HCEC 1CT (cell line): Measurements from ENCODE around the gene NFATC4.

Experiments
- DNase-seq: peaks from one replicate; pipeline ENCODE4 v3.0.0-alpha.2; 2017

NFATC4 gene

DNA sequence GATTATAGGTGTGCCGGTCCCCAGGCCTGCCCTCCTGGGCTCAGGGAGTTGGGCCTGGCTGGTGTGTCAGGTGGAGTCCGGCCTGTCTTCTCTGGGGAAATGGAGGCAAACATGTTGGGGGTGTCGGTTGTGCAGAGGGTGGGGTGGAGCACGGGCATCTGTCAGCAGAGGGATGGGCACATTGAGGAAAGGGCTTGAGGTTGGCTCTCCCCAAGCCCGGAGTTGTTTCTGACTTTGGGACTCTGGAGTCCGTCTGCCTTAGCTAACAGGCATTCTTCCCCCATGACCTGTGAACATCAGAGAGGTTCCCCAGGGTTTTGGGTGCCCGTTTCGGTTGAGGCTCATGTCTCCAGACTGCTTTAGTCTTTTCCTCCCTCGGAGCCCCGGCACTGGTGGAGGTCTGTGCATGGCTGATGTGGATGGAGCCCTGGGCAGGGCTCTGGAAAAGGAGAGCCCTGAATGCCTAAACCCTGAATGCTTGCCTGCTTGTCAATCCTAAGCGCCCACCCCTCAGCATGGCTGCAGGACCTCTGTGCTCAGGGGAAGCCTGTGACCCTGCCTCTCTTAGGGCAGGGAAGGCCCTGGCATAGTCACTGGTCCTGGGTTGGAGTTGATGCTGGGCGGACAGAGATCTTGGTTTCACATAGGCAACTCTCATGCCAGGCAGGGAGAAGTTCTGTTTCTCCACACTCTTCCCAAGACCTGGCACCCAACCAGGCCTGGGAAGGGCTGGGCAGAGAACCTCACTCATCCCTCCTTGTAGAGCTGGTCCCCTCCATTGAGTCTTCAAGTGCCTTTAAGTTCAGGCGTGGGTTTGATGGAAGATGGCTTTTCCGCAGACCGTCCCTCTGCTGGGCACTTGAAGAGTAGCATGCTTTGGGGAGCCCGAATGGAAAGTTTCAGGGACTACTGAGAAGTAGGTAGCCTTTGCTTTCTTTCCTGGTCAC, 43.7 kb downstream of the NFATC4 start:
- peak; percentile 55 for DNase-seq

DNA sequence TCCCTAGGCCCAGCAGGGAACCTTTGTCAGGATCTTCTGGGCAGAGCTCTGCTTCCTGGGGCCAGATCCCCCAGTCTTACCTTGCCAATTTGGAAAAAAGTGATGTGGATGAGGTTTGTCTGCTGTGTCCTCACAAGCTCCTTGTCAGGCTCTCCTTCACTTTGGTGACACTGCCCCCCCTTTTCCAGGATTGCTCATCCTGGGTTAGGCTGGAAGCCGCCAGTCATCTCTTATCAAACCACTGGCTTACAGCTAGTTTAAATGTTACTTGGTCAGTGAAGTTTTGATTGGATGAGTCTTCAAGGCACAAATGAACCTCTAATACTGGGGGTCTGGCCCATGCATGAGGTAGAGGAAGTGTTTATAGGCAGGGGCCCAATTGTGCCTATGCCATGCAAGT, 46.1 kb downstream of the NFATC4 start:
- no peak for DNase-seq

DNA sequence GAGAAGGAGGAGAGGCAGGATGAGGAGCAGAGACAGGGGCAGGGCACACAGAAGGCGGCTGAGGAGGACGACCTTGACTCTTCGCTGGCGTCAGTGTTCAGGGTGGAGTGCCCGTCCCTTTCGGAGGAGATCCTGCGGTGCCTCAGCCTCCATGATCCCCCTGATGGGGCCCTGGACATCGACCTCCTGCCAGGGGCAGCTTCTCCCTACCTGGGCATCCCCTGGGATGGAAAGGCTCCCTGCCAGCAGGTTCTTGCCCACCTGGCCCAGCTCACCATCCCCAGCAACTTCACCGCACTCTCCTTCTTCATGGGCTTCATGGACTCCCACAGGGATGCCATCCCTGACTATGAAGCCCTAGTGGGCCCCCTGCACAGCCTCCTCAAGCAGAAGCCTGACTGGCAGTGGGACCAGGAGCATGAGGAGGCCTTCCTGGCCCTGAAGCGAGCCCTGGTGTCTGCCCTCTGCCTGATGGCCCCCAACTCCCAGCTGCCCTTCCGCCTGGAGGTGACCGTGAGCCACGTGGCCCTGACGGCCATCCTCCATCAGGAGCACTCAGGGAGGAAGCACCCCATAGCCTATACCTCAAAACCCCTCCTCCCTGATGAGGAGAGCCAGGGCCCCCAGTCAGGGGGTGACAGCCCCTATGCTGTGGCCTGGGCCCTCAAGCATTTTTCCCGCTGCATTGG, 46.9 kb downstream of the NFATC4 start:
- DNase-seq, result no peak

DNA sequence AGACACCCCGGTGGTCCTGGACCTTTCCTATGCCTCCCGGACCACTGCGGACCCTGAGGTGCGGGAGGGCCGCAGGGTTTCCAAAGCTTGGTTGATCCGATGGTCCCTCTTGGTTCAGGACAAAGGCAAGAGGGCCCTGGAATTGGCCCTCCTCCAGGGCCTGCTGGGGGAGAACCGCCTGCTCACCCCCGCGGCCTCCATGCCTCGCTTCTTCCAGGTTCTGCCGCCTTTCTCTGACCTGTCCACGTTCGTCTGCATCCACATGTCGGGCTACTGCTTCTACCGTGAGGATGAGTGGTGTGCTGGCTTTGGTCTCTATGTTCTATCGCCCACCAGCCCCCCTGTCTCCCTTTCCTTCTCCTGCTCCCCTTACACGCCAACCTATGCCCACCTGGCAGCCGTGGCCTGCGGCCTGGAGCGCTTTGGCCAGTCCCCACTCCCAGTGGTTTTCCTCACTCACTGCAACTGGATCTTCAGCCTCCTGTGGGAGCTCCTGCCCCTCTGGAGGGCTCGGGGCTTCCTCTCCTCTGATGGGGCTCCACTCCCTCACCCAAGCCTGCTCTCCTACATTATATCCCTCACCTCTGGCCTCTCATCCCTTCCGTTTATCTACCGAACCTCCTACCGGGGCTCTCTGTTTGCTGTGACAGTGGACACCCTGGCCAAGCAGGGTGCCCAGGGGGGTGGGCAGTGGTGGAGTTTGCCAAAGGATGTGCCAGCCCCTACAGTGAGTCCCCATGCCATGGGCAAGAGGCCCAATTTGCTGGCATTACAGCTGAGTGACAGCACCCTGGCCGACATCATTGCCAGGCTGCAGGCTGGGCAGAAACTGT, 47.7 kb downstream of the NFATC4 start:
- no peak for DNase-seq

DNA sequence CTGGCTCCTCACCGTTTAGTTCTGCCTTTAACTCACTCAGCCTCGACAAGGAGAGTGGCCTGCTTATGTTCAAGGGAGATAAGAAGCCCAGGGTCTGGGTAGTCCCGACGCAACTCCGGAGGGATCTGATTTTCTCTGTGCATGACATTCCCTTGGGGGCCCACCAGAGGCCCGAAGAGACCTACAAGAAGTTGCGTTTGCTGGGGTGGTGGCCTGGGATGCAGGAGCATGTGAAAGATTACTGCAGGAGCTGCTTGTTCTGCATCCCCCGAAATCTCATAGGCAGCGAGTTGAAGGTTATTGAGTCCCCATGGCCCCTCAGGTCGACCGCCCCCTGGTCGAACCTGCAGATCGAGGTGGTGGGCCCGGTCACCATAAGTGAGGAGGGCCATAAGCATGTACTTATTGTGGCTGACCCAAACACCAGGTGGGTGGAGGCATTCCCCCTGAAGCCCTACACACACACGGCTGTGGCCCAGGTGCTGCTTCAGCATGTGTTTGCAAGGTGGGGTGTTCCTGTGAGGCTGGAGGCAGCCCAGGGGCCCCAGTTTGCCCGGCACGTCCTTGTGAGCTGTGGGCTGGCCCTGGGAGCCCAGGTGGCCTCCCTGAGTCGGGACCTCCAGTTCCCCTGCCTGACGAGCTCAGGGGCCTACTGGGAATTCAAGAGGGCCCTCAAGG, 48.4 kb downstream of the NFATC4 start:
- no peak for DNase-seq

DNA sequence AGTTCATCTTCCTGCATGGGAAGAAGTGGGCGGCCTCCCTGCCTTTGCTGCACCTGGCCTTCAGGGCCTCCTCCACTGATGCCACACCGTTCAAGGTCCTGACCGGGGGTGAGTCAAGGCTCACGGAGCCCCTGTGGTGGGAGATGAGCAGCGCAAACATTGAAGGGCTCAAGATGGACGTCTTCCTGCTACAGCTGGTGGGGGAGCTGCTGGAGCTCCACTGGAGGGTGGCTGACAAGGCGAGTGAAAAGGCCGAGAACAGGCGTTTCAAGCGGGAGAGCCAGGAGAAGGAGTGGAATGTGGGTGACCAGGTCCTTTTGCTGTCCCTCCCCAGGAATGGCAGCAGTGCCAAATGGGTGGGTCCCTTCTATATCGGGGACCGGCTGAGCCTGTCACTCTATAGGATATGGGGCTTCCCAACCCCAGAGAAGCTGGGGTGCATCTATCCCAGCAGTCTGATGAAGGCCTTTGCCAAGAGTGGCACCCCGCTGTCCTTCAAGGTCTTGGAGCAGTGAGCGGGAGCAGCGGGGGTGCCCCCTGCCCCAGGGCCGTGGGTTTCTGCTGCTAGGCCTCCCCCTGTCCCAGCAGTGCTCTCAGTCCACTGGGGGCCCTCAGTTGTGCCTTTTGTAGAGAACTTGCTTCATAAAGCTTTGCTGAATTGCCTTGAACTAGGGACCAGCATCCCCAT, 49.1 kb downstream of the NFATC4 start:
- DNase-seq, result no peak

DNA sequence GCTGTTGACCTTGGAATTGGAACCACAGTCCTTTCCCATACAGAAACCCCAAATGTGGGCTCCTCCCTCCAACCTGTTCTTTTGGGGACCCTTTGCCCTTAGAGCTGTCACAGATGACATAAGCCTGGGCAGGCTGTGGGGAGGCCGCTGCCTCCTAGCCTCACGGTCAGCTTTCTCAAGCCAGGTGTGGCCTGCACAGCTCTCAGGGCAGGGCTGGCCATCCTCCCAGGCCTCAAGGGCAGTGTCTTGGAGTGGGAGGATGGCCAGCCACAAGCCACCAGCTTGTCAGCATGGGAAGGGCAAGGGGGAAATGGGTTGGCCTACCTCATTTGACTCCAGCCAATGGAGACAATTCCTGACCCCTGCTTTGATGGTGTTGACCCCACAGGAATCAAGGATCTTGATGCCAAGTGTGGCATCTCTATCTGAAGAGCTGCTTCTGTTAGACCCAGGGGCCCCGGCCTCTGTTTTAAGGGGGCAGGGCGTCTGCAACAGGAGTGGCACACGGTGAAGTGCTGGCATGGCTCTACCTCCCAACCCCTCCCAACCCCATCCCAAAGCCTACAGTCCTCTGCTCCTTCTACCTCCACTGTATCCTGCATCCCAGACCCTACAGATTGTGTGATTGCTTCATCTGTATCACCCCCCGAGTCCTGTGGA, 50.0 kb downstream of the NFATC4 start:
- no peak for DNase-seq

DNA sequence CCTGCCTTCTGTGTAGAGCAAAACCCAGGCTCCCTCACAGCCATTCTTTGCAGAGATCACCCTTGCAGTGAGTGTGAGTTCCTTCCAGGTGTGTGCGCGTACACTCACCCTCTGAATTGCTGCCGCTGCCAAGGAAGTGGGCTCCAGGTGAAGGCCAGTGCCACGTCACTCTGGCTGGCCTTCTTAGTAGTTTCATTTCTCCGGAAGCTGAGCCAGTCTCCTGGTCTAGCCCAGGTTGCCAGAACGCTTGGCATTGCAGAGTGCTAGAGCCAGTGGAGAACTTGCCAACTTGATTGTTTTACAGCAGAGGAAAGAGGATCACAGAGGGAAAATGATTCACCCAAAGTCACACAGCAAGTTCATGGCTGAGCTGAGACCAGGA, 50.5 kb downstream of the NFATC4 start:
- DNase-seq, result no peak

DNA sequence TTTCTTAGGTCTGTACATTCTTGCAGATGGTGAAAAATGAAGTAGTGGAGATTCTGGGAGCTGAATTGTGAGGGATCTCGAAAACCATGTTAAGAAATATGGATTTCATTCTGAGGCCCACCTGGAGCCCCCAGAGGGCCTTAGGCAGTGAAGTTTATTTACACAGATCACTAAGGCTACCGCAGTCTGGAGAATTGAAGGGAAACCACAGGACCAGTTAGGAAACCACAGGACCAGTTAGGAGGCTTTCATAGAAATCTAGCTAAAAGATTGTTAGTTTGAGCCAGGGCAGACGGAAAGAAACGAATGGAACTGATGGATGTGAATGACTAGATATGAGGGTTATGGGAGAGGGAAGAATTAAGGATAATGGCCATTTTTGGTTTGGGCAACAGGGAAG, 54.3 kb downstream of the NFATC4 start:
- DNase-seq, result no peak

DNA sequence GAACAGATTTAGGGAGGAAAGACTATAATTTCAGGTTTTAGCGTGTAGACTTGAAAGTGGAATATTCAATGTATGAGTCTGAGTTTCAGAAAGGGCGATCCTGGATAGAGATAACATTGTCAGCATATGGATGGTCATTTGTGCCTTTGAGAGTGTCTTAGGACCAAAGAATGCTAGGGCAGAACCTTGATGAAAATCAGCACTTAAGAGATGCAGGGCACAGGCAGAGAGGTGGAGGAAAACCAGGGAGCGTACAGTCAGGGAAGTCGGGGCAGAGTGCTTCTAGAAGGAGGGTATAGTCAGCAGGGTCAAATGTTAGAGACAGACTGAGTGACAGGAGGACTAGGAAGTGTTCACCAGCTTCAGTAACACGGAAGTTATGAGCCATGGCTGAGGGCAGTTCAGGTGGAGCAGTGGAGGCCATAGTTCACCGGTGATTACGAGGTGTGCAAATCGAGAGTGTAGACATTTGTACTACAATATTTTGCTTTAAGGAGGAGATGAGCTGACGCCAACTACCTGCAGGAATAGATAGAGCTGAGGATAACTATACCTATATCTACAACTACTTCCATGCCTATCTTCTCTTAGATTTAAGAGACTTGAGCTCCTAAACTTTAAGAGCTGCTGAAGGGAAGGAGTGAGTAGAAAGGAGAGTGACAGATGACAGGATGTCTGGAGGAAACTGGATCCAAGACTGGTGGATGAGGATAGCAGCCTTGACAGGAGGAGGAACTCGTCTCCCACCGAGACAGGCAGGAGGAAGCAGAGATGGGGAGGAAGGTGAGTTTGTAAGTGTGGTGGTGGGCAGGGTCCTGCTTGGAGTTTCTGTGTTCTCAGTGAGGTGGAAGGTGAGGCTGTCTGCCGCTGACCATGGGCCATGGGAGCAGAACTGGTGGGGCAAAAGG, 55.0 kb downstream of the NFATC4 start:
- DNase-seq, result no peak

DNA sequence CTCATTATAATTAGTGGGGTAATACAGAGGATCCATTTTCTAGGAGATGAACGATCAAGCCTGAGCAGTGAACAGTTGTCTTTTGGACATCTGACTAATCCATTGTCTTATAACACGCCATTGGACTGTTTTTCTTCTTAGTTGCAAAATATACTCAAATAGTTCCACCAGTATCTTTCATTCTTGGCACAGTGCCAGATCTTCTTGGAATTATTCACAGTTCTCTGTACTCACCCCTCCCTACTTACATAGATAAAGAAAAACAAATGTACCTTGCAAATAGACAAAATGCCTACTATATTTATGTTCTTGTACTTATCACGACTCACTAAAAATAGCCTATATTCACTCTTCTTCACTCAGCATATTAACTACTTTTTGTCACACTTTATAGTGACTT, 57.7 kb downstream of the NFATC4 start:
- peak; percentile 56 for DNase-seq

DNA sequence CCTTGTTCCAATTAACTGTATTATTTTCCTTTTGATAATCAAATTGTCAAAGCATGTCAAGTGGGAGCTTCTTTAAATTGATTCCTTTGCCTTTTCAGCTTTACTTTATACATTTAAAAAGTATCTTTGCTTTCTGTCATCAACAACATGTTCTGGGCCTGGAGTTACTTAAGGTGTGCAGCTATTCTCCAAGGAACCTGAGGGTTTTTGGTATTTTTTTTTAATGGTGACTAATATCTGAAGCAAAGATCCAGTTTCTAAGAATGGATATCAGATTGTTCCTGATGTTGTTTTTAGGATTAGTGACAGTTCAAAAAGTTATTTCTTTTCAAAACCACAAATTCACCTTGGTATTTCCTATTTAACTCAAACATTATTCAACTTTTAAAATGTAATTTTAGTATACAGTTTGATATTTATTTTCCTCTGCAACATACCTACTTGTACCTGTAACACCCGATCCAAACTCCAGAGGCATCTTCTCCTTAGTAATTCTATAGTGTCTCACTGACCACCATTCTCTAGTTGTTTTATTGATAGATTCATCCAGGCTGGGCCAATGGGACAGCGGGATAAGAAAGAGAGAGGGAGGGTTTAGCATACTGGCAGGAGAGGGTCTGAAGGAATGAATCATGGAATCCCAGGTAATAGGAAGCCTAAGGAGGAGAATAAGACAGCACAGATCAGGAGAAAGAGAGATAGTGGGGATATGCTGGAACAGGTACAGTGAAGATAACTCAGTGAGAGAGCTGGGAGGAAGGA, 58.3 kb downstream of the NFATC4 start:
- peak; percentile 4 for DNase-seq

DNA sequence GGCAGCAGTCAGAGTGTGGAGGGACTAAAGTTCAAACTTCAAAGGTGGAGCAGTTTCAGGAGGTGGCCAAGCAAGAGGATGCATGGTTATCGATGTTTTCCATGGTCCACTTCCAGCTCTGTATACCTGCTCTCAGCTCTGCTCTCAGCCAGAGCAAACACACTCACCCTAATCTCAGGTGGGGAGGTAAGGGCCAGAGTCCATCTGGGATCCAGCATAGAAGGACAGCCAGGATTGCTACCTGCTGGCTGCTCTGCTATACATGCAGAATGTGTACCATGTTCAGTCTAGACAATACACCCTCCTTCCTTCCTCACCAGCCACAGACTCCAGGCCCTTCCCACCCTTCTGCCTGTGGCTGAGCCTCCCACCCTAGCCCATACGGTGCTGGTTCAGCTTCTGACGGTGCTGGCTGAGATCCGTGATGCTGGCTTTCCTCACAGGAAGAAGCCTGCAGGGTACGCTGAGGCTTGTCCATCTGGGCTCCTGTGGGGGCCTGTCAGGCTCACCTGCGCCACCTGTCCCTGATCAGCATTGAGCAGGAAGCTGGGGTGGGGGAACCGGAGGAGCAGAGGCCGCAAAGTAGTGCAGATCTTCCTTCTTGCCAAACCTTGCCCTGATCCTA, 59.0 kb downstream of the NFATC4 start:
- no peak for DNase-seq

DNA sequence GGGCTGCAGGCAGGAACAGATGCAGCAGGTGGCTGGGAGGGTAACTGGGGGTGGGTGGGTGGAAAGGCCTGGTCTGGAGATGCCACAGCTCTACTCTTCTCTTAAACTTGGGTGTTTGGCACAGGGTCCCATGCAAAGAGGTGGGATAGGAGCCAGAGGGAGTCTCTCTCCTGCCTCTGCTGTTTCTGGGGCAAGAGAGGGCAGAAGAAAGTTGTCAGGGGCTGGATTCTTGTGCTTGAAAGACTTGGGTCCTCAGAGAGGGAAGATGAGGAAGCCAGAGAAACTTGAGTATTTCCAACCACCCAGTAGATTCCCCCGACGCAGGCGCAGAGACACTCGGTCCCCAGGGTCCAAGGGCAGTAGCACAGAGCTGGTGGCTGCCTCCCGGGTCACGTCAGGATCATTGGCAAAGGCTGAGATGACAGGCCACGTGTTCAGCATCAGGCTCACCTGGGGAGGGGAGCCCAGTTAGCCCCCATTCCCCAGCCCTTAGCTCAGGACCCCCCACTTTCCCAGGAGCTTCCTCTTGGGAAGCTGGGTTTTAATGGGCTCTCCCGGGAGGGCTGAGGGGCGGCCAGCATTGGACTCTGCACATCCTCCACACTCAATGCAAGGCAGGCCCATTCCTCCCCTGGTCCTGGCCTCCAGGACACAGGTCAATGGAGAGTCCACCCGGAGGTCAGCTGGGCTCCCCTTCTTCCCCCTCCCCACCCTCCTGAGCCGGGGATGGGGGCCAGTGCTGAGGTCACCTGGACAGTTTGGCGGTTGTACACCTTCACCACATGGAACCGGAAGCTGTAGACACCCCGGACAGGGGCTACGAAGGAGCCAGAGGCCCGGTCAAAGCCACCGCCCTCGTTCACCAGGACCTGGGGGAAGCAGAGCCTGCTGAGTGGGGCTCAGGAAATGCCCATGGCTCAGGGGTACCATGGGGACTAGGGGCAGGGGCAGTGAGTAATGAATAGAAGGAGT, 59.8 kb downstream of the NFATC4 start:
- no peak for DNase-seq

DNA sequence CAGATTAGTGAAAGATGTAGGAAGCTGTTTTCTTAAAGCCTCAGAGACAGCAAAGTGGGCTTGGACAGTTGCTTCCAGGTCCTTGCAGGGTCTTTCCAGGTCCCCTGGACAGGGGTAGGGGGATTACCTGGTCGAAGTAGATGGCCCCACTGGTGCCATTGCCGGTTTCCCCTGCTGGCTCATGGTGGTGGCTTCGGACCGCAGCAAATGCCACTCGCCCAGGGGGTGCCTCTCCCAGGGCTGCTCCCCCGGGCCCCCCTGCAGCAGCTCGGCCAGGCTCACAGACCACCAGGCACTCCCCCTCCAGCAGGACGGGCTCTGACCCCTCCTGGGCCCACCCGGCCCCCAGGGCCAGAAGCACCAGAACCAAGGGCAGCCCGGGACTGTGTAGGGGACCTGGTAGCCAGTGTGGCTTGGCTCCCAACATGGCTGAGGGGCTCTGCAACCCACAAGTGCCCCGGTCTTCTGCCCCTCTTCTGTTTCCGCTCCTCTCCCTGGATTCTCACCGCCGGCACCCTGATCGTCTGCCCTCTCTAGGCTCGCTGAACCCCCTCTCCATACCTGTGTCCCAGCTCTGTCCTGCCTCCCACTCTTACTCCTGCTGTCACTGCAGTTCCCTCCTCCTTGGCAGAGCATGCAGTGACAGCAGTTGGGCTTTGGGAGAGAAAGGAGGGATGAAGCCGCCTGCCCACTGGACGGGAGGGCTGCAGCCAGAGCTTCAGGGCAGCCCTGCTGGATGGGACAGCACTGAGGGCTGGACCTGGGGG, 60.8 kb downstream of the NFATC4 start:
- no peak for DNase-seq
